AG04450 (cell line): ENCODE results near the gene ZDHHC11B. TPM values are rescaled to one million over a fixed set of nuclear protein-coding genes. Genes with fewer than 3 reads are reported as not detected.
"Not testable (repeated sequence)": the region's sequence is repeated elsewhere in the genome, so short reads cannot be mapped to it uniquely, and the experiment has no call there.

Experiments
- CTCF ChIA-PET: fragments of 300-600, 350-600 bp; formaldehyde crosslinking; extraction: SDS; loops from one replicate; lab custom pipeline; 2022; ENCODE audit warnings: antibody characterized with exemption, inconsistent platforms; lab: Charles Lee
- POLR2A ChIA-PET: fragments of 350-600 bp; formaldehyde crosslinking; extraction: SDS; loops from one replicate; lab custom pipeline; 2021; ENCODE audit warnings: antibody characterized with exemption, inconsistent platforms; lab: Yijun Ruan, JAX
- DNase-seq: peaks from one replicate; pipeline ENCODE4 v3.0.0-alpha.2; 2011; ENCODE audit warnings: low read depth, low spot score
- H3K27ac ChIP-seq: one replicate; pipeline ENCODE4 v1.5.1; 2012; ENCODE audit warnings: low read depth, low read length, control low read depth
- H3K27me3 ChIP-seq: one replicate; pipeline ENCODE4 v1.6.0; 2012; ENCODE audit warnings: low read length; ENCODE audit not compliant: control insufficient read depth, insufficient read depth
- H3K4me3 ChIP-seq: 2 replicates; pipeline ENCODE4 v1.5.1; 2011; ENCODE audit warnings: mild to moderate bottlenecking, low read depth, low read length, control low read depth
- H3K9me3 ChIP-seq: 2 replicates; pipeline ENCODE4 v1.5.1; 2012; ENCODE audit warnings: low read length; ENCODE audit not compliant: control insufficient read depth, insufficient read depth
- polyA plus RNA-seq: library from polyadenylated mRNA; depleted of rRNA; stranded (reverse); fragments of >200 nt; gene quantifications from 2 replicates; pipeline ENCODE4 v1.2.3, GENCODE V29; 2011
- TF ChIP-seq, protein P1 (sequence below): IDR thresholded peaks from 2 replicates; pipeline ENCODE4 v1.5.1; 2011; ENCODE audit warnings: low read depth, low read length, control low read depth, inconsistent platforms

The ZDHHC11B gene
- polyA plus RNA-seq, 1 experiment: not detected

DNA sequence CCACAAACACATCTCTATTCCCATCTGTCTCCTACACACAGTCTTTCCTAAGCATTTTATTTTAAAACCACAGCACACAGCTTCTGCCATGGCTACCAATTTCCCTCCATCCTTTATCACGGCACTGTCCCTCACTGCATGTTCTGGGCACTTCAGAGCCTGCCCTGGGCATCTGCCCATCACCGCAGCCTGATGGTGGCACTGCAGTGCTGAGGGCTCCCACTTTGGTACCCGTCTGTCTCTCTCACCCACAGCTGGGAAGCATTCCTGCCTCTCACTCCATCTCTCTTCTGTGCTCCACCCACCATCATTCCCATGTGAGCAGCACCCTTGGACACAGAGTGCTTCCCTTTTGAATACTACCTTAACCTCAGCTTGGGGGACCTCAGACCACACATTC lies 34.5 kb upstream of the ZDHHC11B start:
- no peak overlapping the region for H3K27ac ChIP-seq
- no peak overlapping the region for H3K4me3 ChIP-seq
- H3K27me3 ChIP-seq: peaks cover 8% of the 10 kb centered on the region
- H3K9me3 ChIP-seq: no peaks in the 10 kb centered on the region
- ChIA-PET CTCF (no interaction called here), POLR2A (no interaction called here)
- no peak for DNase-seq
- TF ChIP-seq, protein P1, sequence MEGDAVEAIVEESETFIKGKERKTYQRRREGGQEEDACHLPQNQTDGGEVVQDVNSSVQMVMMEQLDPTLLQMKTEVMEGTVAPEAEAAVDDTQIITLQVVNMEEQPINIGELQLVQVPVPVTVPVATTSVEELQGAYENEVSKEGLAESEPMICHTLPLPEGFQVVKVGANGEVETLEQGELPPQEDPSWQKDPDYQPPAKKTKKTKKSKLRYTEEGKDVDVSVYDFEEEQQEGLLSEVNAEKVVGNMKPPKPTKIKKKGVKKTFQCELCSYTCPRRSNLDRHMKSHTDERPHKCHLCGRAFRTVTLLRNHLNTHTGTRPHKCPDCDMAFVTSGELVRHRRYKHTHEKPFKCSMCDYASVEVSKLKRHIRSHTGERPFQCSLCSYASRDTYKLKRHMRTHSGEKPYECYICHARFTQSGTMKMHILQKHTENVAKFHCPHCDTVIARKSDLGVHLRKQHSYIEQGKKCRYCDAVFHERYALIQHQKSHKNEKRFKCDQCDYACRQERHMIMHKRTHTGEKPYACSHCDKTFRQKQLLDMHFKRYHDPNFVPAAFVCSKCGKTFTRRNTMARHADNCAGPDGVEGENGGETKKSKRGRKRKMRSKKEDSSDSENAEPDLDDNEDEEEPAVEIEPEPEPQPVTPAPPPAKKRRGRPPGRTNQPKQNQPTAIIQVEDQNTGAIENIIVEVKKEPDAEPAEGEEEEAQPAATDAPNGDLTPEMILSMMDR: no peak

DNA sequence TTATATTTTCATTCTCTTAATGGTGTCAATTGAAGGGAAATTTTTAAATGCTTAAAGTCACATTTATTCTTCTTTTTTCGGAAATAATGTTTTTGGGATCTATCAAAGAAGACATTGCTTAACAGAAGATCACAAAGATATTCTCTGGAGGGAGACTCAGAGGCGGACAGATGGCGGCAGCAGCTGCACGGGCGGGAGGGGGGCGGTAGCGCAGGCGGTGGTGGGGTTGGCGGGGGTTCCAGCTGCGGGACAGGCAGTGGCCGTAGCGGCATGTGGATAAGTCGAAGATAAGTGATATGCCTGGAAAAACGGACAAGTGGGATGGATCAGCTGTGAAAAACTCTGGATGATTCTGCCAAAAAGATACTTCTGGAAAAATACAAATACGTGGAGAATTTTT lies 31.6 kb upstream of the ZDHHC11B start:
- TF ChIP-seq, protein P1: no peak
- no peak for DNase-seq
- POLR2A ChIA-PET: no interaction called here

DNA sequence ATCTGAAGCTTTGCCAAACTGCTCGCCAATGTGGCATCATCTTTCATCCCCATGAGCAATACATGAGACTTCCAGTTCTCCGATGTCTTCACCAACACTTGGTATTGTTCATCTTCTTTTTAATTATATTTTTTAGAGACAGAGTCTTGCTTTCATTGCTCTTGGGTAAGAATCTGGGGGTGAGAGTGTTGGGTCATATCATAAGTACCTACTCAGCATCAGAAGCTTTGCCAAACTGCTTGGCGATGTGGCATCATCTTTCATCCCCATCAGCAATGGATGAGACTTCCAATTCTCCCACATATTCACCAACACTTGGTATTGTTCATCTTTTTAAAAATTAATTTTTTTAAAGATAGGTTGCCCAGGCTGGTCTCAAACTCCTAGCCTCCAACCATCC lies 30.9 kb upstream of the ZDHHC11B start:
- TF ChIP-seq, protein P1: no peak
- Histone ChIP-seq H3K4me3 (no peak overlapping the region), H3K27me3 (peaks cover 8% of the 10 kb centered on the region), H3K27ac (no peak overlapping the region), H3K9me3 (no peaks in the 10 kb centered on the region)
- ChIA-PET CTCF (no interaction called here), POLR2A (no interaction called here)
- no peak for DNase-seq

More for the DNA sequence above, 31.6 kb upstream of the ZDHHC11B start:
- CTCF ChIA-PET: no interaction called here
- H3K9me3 ChIP-seq: no peaks in the 10 kb centered on the region
- no peak overlapping the region for H3K27ac ChIP-seq
- H3K27me3 ChIP-seq: peaks cover 8% of the 10 kb centered on the region
- no peak overlapping the region for H3K4me3 ChIP-seq

DNA sequence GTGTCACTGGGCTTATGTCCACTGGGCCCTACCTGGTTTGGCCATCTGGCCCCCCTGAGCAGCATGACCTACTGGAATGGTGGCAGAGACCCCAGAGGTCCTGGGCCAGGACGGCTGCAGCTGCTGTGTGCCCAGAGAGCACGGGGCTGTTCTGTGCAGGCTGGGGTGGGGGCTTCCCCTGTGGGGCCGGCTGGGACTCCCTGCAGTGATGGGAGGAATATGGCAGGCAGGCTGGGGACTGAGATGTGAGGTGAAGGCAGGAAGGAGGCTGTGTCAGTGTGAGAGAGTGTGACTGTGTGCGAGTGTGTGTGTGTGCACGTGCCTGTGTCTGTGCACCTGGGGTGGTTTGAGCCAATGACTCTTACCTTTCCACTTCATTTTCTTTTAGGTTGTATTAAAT lies 29.0 kb upstream of the ZDHHC11B start:
- POLR2A ChIA-PET, H3K27me3 ChIP-seq, CTCF ChIA-PET, H3K4me3 ChIP-seq, H3K27ac ChIP-seq, DNase-seq, H3K9me3 ChIP-seq: not testable (repeated sequence)

DNA sequence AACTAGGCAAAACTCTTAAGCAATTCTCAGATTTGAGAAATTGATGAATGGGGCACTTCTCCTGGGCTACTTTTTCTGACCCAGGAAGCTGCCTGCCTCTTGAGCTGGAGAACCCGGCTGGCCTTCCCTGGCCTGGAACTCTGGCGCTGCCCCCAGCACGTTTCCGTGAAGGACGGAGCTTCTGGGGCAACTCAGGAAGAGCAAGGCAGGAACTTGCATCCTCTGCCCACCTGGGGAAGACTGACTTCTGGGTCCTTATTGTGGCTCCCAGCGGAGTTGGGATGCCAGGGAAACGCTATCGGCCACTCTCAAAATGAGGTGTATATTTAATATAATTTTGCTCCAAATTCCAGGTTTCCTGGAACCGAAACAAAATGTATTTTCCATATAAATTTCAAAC lies 26.9 kb upstream of the ZDHHC11B start:
- H3K9me3 ChIP-seq, H3K27me3 ChIP-seq, CTCF ChIA-PET, H3K4me3 ChIP-seq, H3K27ac ChIP-seq, POLR2A ChIA-PET, DNase-seq: not testable (repeated sequence)

DNA sequence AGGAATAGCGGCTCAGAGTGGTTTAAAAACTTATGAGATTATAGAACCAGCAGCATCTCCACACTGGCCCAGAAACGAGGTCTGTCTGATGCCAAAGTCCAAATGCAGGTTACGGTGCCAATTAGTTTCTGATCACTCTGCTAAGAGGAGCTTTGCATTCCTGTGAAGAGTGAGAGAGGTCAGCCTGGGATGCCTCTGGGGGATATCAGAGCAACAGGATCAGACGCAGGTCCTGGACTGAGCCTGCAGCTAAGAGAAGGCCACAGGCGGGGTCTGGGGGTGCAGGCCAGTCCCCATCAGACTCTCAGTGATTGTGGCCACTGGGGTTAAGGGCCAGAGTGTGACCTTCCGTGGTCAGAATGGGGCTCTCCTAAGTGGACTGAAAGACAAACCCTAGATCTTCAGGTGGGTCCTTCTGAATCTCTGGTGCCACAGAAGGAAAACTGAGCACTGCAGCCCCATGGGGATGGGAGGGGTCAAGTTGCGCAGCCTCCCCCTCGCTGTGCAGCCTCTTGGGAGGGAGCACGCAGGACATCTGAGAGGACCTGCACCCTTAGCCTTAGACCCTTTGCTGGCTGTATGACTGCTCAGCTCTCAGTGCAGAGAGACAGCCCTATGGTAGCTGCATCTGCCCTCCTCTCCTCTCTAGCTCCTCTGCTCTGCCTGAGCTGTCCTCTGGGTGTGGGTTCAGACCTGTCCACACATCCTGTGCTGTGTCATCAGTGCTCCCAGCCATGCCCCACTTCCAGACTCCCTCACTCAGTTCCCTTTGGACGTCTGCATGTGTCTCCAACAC lies 23.4 kb upstream of the ZDHHC11B start:
- H3K27me3 ChIP-seq, DNase-seq, H3K9me3 ChIP-seq, H3K27ac ChIP-seq, POLR2A ChIA-PET, CTCF ChIA-PET, H3K4me3 ChIP-seq: not testable (repeated sequence)
